Measurements from ENCODE around the gene SEC23A.
A peak's percentile ranks its signal among the peaks of the same experiment; 100 is the strongest.
"Not testable (repeated sequence)": the region's sequence is repeated elsewhere in the genome, so short reads cannot be mapped to it uniquely, and the experiment has no call there.

Gene SEC23A
- 92.3 reads per million in 2 donors for total RNA-seq

GRCh38 chr14:39102969-39103957 lies at the start of gene SEC23A:
SEC23A (minus strand) TSS chr14:39103235; CDS start chr14:39096118, 7,117 bp downstream.
- DNase-seq, result peak; percentile 76

GRCh38 chr14:39145266-39145966 lies 42.4 kb upstream of the SEC23A start:
- DNase-seq, result no peak

GRCh38 chr14:39143226-39143625 lies 40.2 kb upstream of the SEC23A start:
- not testable (repeated sequence) for DNase-seq

GRCh38 chr14:39141623-39142022 lies 38.6 kb upstream of the SEC23A start:
- DNase-seq, result not testable (repeated sequence)

- DNase-seq, result no peak
These were observed 37.1 kb upstream of the SEC23A start for GRCh38 chr14:39140170-39140569.

GRCh38 chr14:39138440-39138839 lies 35.4 kb upstream of the SEC23A start:
- no peak for DNase-seq

- DNase-seq, result not testable (repeated sequence)
These were observed 34.8 kb upstream of the SEC23A start for GRCh38 chr14:39137835-39138234.

- no peak for DNase-seq
These were observed 19.5 kb upstream of the SEC23A start for GRCh38 chr14:39122330-39123138.

- peak; percentile 75 for DNase-seq
These were observed 11.2 kb upstream of the SEC23A start, which contains the start of gene GEMIN2 for GRCh38 chr14:39114073-39114838. GEMIN2 (plus strand) TSS chr14:39114323; CDS start chr14:39114339, 16 bp downstream.

GRCh38 chr14:39113685-39114072 lies 10.6 kb upstream of the SEC23A start:
- no peak for DNase-seq

- DNase-seq, result no peak
These were observed 7.1 kb upstream of the SEC23A start for GRCh38 chr14:39109893-39110715.

GRCh38 chr14:39108791-39109190 lies 5.8 kb upstream of the SEC23A start:
- no peak for DNase-seq

- no peak for DNase-seq
These were observed 4.6 kb upstream of the SEC23A start for GRCh38 chr14:39107591-39107996.

- DNase-seq, result not testable (repeated sequence)
These were observed 1.2 kb upstream of the SEC23A start for GRCh38 chr14:39104078-39104801.

- no peak for DNase-seq
These were observed 618 bp downstream of the SEC23A start for GRCh38 chr14:39102265-39102968.

GRCh38 chr14:39099748-39100147 lies 3.3 kb downstream of the SEC23A start:
- DNase-seq, result no peak

- DNase-seq, result not testable (repeated sequence)
These were observed 3.8 kb downstream of the SEC23A start for GRCh38 chr14:39099215-39099614.

- no peak for DNase-seq
These were observed 5.9 kb downstream of the SEC23A start for GRCh38 chr14:39097159-39097558.

- DNase-seq, result no peak
These were observed 8.5 kb downstream of the SEC23A start for GRCh38 chr14:39094515-39094914.

- no peak for DNase-seq
These were observed 11.3 kb downstream of the SEC23A start for GRCh38 chr14:39091716-39092115.
